GM19455 (cell line): ENCODE measurements around the gene PRR23A.

Experiments used
- ATAC-seq: cut with Tn5 transposase; IDR thresholded peaks from one replicate; pipeline ENCODE4 v1.9.1; 2021; ENCODE audit not compliant: unreplicated experiment

The PRR23A gene

DNA sequence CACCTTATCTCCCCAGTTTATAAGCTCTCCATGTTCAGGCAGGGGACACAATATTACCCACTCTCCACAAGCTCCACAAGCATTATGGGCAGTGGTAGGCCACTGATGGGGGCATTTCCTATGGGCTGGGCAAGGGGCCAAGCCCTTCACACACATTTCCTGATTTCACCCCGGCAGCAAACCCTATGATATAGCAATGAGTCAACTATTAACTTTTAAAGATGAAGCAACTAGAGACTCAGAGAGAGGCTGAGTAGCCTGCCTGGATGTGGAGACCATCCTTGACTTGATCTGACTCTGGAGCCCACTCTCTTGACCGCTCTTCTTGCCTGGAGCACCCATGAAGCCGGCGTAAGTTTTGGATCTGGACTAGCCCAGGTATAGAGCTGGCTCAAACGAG is 31.6 kb downstream of the PRR23A start:
- no peak for ATAC-seq

DNA sequence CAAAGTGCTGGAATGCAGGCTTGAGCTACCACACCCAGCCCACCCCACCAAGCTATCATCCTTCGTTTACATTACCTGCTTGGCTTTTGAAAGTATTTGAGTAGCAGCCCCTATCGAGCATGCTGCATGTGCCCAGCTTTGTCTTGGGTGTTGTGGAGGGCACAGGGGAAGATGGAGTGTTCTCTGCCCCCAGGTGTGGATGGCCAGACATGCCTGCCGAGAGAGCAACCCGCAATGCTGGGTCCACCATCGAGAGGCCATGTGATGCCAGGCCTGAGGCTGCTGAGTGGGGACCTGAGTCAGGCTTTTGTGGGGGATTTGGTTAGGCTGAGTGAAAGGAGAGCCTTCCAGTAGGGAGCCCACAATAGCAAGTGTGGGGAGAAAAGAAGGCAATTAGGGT is 33.1 kb downstream of the PRR23A start:
- ATAC-seq = no peak

GRCh38 chr3:138971766-138972320 is 34.2 kb downstream of the PRR23A start:
- ATAC-seq = no peak

GRCh38 chr3:138964923-138965322 is 41.1 kb downstream of the PRR23A start:
- ATAC-seq = no peak

DNA sequence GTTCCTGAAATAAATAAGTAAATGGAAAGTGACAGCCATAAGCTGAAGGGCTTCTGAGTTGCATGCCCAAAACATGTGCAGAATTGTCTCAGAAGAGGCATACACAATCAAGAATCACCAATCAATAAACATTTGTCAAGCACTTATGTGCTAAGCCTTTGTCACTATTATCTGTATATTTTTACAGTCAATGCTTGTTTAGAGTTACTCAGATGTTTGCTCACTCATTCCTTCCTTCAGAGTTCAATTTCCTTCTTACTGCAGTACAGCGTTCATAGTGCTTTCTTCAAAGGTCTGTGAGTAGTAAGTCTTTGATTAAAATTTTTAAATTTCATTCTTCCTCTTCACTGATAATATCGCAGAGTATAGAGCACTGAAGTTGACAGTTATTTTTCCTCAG is 41.8 kb downstream of the PRR23A start:
- no peak for ATAC-seq

DNA sequence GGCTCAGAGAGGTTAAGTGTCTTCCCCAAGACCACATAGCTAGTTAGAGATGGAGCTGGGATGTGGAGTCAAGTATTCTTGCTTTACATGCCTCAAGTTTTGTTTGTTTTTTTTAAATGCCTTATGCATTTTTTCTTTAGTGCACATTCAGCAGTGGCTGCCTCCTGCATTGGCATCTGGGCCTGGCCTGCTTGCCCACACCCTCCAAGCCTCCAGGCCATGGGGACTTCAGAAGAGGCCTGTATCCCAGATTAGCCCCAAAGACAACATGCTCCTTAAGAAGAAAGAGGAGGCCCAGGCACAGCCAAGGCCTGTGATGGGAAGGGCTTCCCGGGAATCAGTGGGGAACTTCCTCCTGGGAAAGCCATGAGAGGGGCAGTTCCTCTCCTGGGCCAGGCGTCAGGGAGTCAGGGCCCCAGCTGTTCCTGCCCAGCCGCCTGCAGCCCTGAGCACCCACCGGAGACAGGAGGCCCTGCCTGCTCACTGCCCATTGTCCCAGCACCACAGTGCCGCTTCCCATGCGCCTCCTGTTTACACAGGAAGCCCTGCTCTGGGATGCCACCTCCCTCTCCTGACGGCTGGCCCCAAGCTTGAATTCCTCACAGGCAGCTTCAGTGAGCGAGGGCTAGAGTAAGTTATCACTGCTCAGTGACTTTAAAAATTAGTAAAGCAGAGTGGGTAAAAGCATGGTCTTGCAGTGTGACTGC is 43.1 kb downstream of the PRR23A start:
- no peak for ATAC-seq

GRCh38 chr3:138960417-138960852 is 45.6 kb downstream of the PRR23A start:
- ATAC-seq = no peak
